A673 (cell line): ENCODE measurements around the gene DNAJC22. TPM values are rescaled to one million over a fixed set of nuclear protein-coding genes. Genes with fewer than 3 reads are reported as not detected.
A peak's percentile ranks its signal among the peaks of the same experiment; 100 is the strongest.
"Not testable (repeated sequence)": the region's sequence is repeated elsewhere in the genome, so short reads cannot be mapped to it uniquely, and the experiment has no call there.

Experiments
- BruUV-seq: library from RNA; stranded (reverse); fragments of 400-500 nt; replicated peaks from 2 replicates; lab custom pipeline; 2021; lab: Mats Ljungman, UMichigan
- CTCF ChIA-PET: fragments of 300-600 bp; sonication (Branson Sonifier 250); formaldehyde crosslinking; loops from one replicate; lab custom pipeline; 2022; ENCODE audit warnings: antibody characterized with exemption; lab: Charles Lee
- POLR2A ChIA-PET: fragments of 300-600 bp; sonication (Branson Sonifier 250); formaldehyde crosslinking; loops from one replicate; lab custom pipeline; 2022; ENCODE audit warnings: antibody characterized with exemption; ENCODE audit not compliant: low non-redundant PET; lab: Charles Lee
- DNase-seq: peaks from one replicate; pipeline ENCODE4 v3.0.0-alpha.2; 2015; ENCODE audit warnings: low spot score
- H3K27ac ChIP-seq: fragments of 200-600 bp; sonication (generic); 2 replicates; pipeline ENCODE4 v1.5.1; 2016; ENCODE audit warnings: mixed run types, low read depth, mild to moderate bottlenecking, mixed read lengths, antibody characterized with exemption, low read length; ENCODE audit not compliant: poor library complexity, severe bottlenecking
- H3K27me3 ChIP-seq: fragments of 200-600 bp; sonication (generic); replicated peaks from 2 replicates; pipeline ENCODE4 v1.6.1; 2017; ENCODE audit warnings: mixed run types, low read depth, mild to moderate bottlenecking, mixed read lengths, antibody characterized with exemption, low read length; ENCODE audit not compliant: insufficient read depth, poor library complexity
- H3K36me3 ChIP-seq: fragments of 200-600 bp; sonication (generic); 2 replicates; pipeline ENCODE4 v1.6.1; 2016; ENCODE audit warnings: mixed run types, mild to moderate bottlenecking, mixed read lengths, antibody characterized with exemption, low read length; ENCODE audit not compliant: insufficient read depth, poor library complexity, severe bottlenecking
- H3K4me1 ChIP-seq: fragments of 200-600 bp; sonication (generic); 2 replicates; pipeline ENCODE4 v1.6.1; 2017; ENCODE audit warnings: mixed run types, mild to moderate bottlenecking, mixed read lengths, antibody characterized with exemption, low read length; ENCODE audit not compliant: insufficient read depth, poor library complexity, severe bottlenecking
- H3K4me3 ChIP-seq: fragments of 200-600 bp; sonication (generic); 2 replicates; pipeline ENCODE4 v1.5.1; 2016; ENCODE audit warnings: low read depth, mixed run types, mild to moderate bottlenecking, mixed read lengths, low read length; ENCODE audit not compliant: poor library complexity, severe bottlenecking
- H3K9me3 ChIP-seq: fragments of 200-600 bp; sonication (generic); 2 replicates; pipeline ENCODE4 v1.6.1; 2016; ENCODE audit warnings: mixed run types, low read depth, mild to moderate bottlenecking, mixed read lengths, antibody characterized with exemption, low read length; ENCODE audit not compliant: poor library complexity, severe bottlenecking
- CTCF ChIP-seq: fragments of 300-800, 200-600 bp; sonication (generic); conservative IDR thresholded peaks from 2 replicates; pipeline ENCODE4 v1.5.1; 2017; ENCODE audit warnings: low read depth, mild to moderate bottlenecking, antibody characterized with exemption, low read length, moderate library complexity, mixed read lengths
- EZH2 ChIP-seq: fragments of 200-600 bp; sonication (generic); IDR thresholded peaks from 2 replicates; pipeline ENCODE4 v1.6.1; 2017; ENCODE audit warnings: borderline replicate concordance, low read depth, mild to moderate bottlenecking, mixed read lengths, antibody characterized with exemption, low read length; ENCODE audit not compliant: poor library complexity, severe bottlenecking
- intact Hi-C: fragments of 100-400 bp; cut with micrococcal nuclease; formaldehyde crosslinking; loops from one replicate; pipeline ENCODE4 v1.10.0; 2022; ENCODE audit not compliant: unreplicated experiment
- total RNA-seq: library from RNA; stranded (reverse); gene quantifications from 2 replicates; pipeline ENCODE4 v1.2.3, GENCODE V29; 2021

DNAJC22 gene
- total RNA-seq, 1 experiment from 2014 or later: 1.9 TPM

GRCh38 chr12:49331380-49332222, 15.1 kb upstream of the DNAJC22 start:
- intact Hi-C loops: no loop called here
- Histone ChIP-seq H3K36me3 (peaks cover 38% of the 10 kb centered on the region), H3K9me3 (no peaks in the 10 kb centered on the region), H3K27ac (no peak overlapping the region), H3K4me1 (no peaks in the 10 kb centered on the region), H3K4me3 (no peak overlapping the region), H3K27me3 (no peaks in the 10 kb centered on the region)
- POLR2A ChIA-PET: interaction anchor here (0.6 kb wide), 1 partner anchor 9 kb away, joined by 7 read pairs; no protein-coding TSS in a partner anchor
- TF ChIP-seq CTCF (peak; percentile 74), EZH2 (no peak)
- CTCF ChIA-PET: interaction anchor here (0.6 to 1.6 kb wide), 11 partner anchors 9 to 249 kb away, joined by 3 to 13 read pairs (median 5); partner anchors contain the start of gene TROAP
- BruUV-seq: no TSS peak
- DNase-seq: peak; percentile 78

DNA sequence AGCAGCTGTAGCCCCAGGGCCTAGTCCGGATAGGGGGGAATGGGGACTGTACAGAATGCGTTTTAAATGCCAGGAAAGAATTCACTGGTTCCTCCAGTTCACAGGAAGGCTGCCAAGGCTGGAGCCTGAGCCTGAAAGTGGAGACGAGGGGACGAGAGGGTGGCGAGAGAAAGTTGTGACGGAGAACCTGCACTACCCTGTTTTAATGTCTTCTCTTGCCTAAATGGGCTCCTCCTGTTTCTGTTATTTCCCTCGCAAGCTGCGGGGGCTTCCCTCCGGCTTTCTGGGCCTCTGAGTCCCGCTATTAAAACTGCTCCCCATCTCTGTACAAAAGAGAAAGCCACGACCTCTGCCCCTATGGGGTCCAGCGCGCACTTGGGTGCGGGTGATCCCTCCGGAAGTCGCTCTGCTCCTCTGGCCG, 14.2 kb upstream of the DNAJC22 start:
- CTCF ChIA-PET: interaction anchor here (0.6 to 1.6 kb wide), 8 partner anchors 15 to 248 kb away, joined by 3 to 13 read pairs (median 7); no protein-coding TSS in a partner anchor
- peaks cover 29% of the 10 kb centered on the region for H3K36me3 ChIP-seq
- no peak overlapping the region for H3K27ac ChIP-seq
- H3K9me3 ChIP-seq: no peaks in the 10 kb centered on the region
- POLR2A ChIA-PET: no interaction called here
- no peak for TF ChIP-seq EZH2
- TF ChIP-seq CTCF: no peak
- no TSS peak for BruUV-seq
- H3K27me3 ChIP-seq: no peaks in the 10 kb centered on the region
- intact Hi-C loops: no loop called here
- no peak for DNase-seq
- no peak overlapping the region for H3K4me3 ChIP-seq
- H3K4me1 ChIP-seq: peaks cover 2% of the 10 kb centered on the region

- TF ChIP-seq CTCF: no peak
- TF ChIP-seq EZH2: no peak
- H3K4me1 ChIP-seq: peaks cover 5% of the 10 kb centered on the region
- ChIA-PET POLR2A (no interaction called here), CTCF (interaction anchor here (0.6 to 0.8 kb wide), 3 partner anchors 15 to 271 kb away, joined by 4 to 7 read pairs (median 5); no protein-coding TSS in a partner anchor)
- H3K36me3 ChIP-seq: peaks cover 26% of the 10 kb centered on the region
- no peak overlapping the region for H3K27ac ChIP-seq
- no peaks in the 10 kb centered on the region for H3K27me3 ChIP-seq
- no peak for DNase-seq
- intact Hi-C loops: no loop called here
- H3K4me3 ChIP-seq: no peak overlapping the region
- no TSS peak for BruUV-seq
- no peaks in the 10 kb centered on the region for H3K9me3 ChIP-seq
Measured at GRCh38 chr12:49332891-49333371, 13.8 kb upstream of the DNAJC22 start.

DNA sequence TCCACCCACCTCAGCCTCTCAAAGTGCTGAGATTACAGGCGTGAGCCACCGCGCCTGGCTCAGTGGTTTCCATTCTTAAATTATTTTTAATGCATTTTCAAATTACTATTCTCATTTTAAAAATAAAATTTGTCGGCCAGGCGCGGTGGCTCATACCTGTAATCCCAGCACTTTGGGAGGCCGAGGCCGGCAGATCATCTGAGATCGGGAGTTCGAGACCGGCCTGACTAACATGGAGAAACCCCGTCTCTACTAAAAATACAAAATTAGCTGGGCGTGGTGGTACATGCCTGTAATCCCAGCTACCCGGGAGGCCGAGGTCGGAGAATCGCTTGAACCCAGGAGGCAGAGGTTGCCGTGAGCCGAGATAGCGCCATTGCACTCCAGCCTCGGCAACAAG, 12.9 kb upstream of the DNAJC22 start:
- H3K4me1 ChIP-seq, POLR2A ChIA-PET, BruUV-seq, H3K9me3 ChIP-seq, H3K4me3 ChIP-seq, DNase-seq, CTCF ChIA-PET, intact Hi-C loops, H3K27me3 ChIP-seq, H3K27ac ChIP-seq: not testable (repeated sequence)
- peaks cover 24% of the 10 kb centered on the region for H3K36me3 ChIP-seq
